HG03196 (cell line): ENCODE data around the gene SLC13A3.
A peak's percentile ranks its signal among the peaks of the same experiment; 100 is the strongest.

Source experiments
- ATAC-seq: cut with Tn5 transposase; IDR thresholded peaks from one replicate; pipeline ENCODE4 v1.9.1; 2021; ENCODE audit not compliant: unreplicated experiment

The SLC13A3 gene

GRCh38 chr20:46543959-46544358 lies 107.3 kb downstream of the SLC13A3 start:
- no peak for ATAC-seq

GRCh38 chr20:46543033-46543432 lies 108.2 kb downstream of the SLC13A3 start:
- ATAC-seq = no peak

DNA sequence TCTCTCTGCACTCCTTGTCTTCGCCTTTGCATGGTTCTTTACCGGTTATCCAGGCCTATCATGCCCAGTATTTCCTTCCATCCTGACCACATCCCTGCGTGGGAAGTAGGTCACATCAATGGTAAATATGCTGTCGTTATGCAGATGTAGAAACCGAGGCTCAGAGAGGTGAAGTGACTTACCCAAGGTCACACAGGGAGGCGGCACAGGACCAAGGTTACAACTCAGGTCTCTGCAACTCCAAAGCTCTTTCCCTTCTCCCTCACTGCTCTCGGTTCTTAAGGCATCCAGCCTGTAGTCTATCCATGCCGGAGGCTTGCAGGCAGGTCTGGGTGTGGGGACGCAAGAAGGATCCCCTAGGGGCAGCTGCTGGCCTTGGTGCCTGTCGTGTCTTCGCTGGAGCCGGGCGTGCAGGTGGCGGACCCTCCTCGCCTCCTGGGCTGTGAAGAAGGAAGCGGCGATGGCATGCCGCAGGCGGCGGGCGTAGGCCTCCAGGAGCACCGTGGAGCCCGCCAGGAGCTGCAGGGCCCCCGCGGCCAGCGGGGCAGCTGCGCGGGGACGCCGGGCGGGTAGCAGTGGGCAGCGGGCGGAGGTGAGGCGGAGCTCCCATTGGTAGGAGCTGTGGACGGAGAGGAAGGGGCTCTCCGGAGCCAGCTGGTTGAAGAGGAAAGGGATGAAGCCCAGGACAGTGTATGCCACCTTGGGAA lies 109.9 kb downstream of the SLC13A3 start:
- no peak for ATAC-seq

- ATAC-seq = no peak
Observed at GRCh38 chr20:46539113-46539512, 112.1 kb downstream of the SLC13A3 start.

- ATAC-seq = no peak
Observed at GRCh38 chr20:46530640-46531039, 120.6 kb downstream of the SLC13A3 start.

DNA sequence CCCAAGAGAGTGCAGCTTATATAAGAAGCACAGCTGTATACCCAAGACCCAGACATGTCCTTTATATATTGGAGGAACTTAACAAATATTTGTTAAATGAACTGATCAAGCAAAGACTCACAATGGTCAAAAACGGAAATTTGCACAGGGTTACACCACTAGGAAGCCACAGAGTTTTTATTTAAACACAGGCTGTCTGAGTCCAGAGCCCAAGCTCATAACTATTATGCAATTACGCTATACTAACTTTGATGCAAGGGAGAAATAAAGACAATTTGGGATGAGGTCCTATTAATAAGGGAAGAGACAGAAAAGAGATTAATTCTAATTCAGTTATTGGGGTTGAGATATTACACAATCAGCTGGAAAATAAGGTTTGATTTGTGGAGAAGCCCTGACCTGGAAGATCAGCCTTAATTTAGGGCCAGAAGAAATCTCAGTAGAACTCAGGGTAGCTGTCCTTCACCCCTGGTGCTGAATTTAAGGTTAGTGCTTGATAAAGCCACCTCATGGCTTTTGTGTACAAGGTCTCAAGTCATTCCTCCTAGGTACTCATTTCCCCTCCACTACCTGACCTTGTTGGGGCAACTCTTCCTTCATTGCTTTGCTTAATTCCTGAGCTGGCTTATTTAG lies 127.4 kb downstream of the SLC13A3 start:
- ATAC-seq = no peak

DNA sequence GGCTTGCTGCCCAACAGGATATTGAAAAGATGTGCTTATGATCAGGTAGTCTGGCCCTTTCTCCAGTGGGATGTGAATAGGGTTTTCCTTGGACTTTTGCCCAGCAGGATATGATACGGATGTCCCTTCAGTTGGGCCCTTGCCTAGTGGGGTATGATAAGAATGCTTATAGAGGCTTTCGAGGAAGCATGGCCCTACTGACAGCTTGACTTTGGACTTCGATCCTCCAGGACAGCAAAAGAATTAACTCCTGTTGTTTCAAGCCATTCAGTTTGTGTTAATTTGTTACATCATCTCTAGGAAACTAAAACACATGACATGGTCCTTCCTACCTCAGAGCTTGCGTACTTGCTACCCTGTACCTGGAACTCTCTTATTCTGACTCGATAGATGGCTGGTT lies 128.2 kb downstream of the SLC13A3 start:
- ATAC-seq = no peak

- no peak for ATAC-seq
Observed at GRCh38 chr20:46520976-46521579, 130.2 kb downstream of the SLC13A3 start.

GRCh38 chr20:46520540-46520939 lies 130.7 kb downstream of the SLC13A3 start:
- ATAC-seq = no peak

- ATAC-seq = no peak
Observed at GRCh38 chr20:46519471-46520068, 131.7 kb downstream of the SLC13A3 start.

- peak; percentile 69 for ATAC-seq
Observed at GRCh38 chr20:46512943-46513844, 138.1 kb downstream of the SLC13A3 start, which contains the start of gene ZNF334. TSS of gene ZNF334 (minus strand) at chr20:46513559. CDS start at chr20:46512102, 1,457 bp downstream.

- ATAC-seq = no peak
Observed at GRCh38 chr20:46509523-46509922, 141.7 kb downstream of the SLC13A3 start.
